ENCODE data around the gene SLC50A1.

DNA sequence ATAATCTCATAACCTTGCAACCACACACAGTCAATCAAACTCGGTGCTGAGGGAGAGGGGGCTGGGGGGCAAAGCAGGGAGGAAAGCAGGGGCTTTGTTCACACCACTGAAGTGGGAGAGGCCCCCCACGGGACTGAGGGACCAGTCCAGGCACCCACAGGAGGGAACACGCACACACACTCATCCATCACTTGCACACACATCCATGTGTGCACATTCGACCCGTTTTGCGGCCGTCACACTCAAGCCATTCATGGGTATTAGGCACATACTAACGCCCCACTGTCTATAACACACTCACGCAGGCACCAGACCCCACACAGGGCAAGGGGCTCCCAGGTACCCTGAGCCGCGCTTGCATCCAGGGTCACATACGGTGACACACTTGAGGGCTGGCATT is 43.0 kb upstream of the SLC50A1 start:
- no peak for TF ChIP-seq ZNF416 (tag by site-specific recombination; IDR thresholded peaks at IDR 0.05)
- no peak for TF ChIP-seq ZNF19 (tag by site-specific recombination; IDR thresholded peaks at IDR 0.05; ENCODE audit: low read depth)

Data from HEK293 (cell line).